ENCODE measurements around the gene MTHFD1. TPM values are rescaled to one million over a fixed set of nuclear protein-coding genes. Genes with fewer than 3 reads are reported as not detected.
A peak's percentile ranks its signal among the peaks of the same experiment; 100 is the strongest.

The MTHFD1 gene
- polyA plus RNA-seq, 3 donors = 11.8 to 21.3 (median 14.3) TPM

DNA sequence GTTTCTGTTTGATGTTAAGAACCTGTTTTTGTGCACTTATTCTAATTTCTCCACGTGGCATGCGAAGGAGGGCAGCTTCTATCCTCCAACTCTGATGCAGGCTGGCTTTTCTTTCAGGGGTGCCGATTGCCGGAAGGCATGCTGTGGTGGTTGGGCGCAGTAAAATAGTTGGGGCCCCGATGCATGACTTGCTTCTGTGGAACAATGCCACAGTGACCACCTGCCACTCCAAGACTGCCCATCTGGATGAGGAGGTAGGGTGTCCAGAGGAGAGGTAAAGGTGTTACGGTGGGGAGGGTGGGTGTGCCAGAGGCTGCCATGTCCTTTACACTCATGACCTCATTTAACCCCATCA lies 29.6 kb downstream of the MTHFD1 start:
- 100% methylated on average over 2 of the region's 7 CpGs for WGBS (ENCODE audit: insufficient coverage)
- Histone ChIP-seq H3K27me3 (ENCODE audit: control insufficient read depth in 2 of 2, insufficient read depth in 2 of 2, low read length in 2 of 2) (no peaks in the 10 kb centered on the region), H3K4me1 (ENCODE audit: control insufficient read depth in 1 of 2, insufficient read depth in 2 of 2, low read length in 2 of 2) (no peaks in the 10 kb centered on the region), H4K20me1 (ENCODE audit: insufficient read depth, low read length) (no peaks in the 10 kb centered on the region), H2AFZ (ENCODE audit: insufficient read depth, low read depth, low read length, poor library complexity, severe bottlenecking) (no peak overlapping the region), H3K9ac (ENCODE audit: insufficient read depth, low read length, poor library complexity, severe bottlenecking) (no peak overlapping the region), H3K27ac (ENCODE audit: low read depth in 1 of 2, low read length in 2 of 2) (no peak overlapping the region), H3K4me3 (replicated peaks in 1 of 3; ENCODE audit: low read depth in 2 of 3, low read length in 3 of 3) (no peak overlapping the region), H3K36me3 (replicated peaks in 1 of 2; ENCODE audit: control insufficient read depth in 1 of 2, insufficient read depth in 2 of 2, low read length in 2 of 2) (peaks cover 48 to 83% of the 10 kb centered on the region in 2 donors), H3K79me2 (ENCODE audit: insufficient read depth, low read length) (no peaks in the 10 kb centered on the region), H3K9me3 (replicated peaks in 1 of 2; ENCODE audit: control insufficient read depth in 1 of 2, insufficient read depth in 1 of 2, low read length in 2 of 2) (no peaks in the 10 kb centered on the region), H3K4me2 (replicated peaks; ENCODE audit: extremely low read depth, low read length, poor library complexity, severe bottlenecking) (no peak overlapping the region)
- no peak for DNase-seq
- H3K4me1 Mint-ChIP-seq = no peaks in the 10 kb centered on the region
- TF ChIP-seq, protein P1, sequence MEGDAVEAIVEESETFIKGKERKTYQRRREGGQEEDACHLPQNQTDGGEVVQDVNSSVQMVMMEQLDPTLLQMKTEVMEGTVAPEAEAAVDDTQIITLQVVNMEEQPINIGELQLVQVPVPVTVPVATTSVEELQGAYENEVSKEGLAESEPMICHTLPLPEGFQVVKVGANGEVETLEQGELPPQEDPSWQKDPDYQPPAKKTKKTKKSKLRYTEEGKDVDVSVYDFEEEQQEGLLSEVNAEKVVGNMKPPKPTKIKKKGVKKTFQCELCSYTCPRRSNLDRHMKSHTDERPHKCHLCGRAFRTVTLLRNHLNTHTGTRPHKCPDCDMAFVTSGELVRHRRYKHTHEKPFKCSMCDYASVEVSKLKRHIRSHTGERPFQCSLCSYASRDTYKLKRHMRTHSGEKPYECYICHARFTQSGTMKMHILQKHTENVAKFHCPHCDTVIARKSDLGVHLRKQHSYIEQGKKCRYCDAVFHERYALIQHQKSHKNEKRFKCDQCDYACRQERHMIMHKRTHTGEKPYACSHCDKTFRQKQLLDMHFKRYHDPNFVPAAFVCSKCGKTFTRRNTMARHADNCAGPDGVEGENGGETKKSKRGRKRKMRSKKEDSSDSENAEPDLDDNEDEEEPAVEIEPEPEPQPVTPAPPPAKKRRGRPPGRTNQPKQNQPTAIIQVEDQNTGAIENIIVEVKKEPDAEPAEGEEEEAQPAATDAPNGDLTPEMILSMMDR (IDR thresholded peaks at IDR 0.05) = no peak
- H3K27me3 Mint-ChIP-seq (ENCODE audit: low read depth in 3 of 3) = peaks cover 0 to 2% (median 0%) of the 10 kb centered on the region in 3 donors
- peaks cover 78 to 84% of the 10 kb centered on the region in 2 donors for H3K36me3 Mint-ChIP-seq
- no peak overlapping the region for H3K4me3 Mint-ChIP-seq
- H3K9me3 Mint-ChIP-seq = no peaks in the 10 kb centered on the region
- intact Hi-C loops (cut with micrococcal nuclease) = no loop called here
- H3K27ac Mint-ChIP-seq = peak overlapping the region in 1 of 7 donors; percentile 2

DNA sequence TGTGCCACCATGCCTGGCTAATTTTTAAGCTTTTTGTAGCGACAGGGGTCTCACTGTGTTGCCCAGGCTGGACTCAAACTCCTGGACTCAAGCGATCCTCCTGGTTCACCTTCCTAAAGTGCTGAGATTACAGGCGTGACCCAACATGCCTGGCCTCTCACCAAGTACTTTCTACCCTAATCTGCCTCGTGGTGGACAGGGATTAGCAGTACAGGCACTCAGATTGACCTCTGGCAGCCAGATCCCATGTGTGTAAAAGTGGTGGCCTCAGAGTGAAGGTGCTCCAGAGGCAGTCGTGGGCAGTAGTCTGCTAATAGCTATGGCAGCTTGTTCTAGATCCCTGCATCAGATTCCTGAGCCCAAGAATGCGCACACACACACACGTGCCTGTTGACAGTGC lies 30.9 kb downstream of the MTHFD1 start:
- Mint-ChIP-seq H3K9me3 (peaks cover 0 to 5% (median 0%) of the 10 kb centered on the region in 7 donors), H3K27ac (peak overlapping the region in 1 of 7 donors; percentile 66), H3K36me3 (peaks cover 81 to 90% of the 10 kb centered on the region in 2 donors), H3K27me3 (ENCODE audit: low read depth in 3 of 3) (peaks cover 0 to 2% (median 0%) of the 10 kb centered on the region in 3 donors), H3K4me3 (no peak overlapping the region), H3K4me1 (no peaks in the 10 kb centered on the region)
- H4K20me1 ChIP-seq (ENCODE audit: insufficient read depth, low read length) = no peaks in the 10 kb centered on the region
- no peak overlapping the region for H2AFZ ChIP-seq (ENCODE audit: insufficient read depth, low read depth, low read length, poor library complexity, severe bottlenecking)
- WGBS (ENCODE audit: insufficient coverage) = 95% methylated on average over 3 of the region's 7 CpGs
- H3K4me1 ChIP-seq (ENCODE audit: control insufficient read depth in 1 of 2, insufficient read depth in 2 of 2, low read length in 2 of 2) = no peaks in the 10 kb centered on the region
- H3K27me3 ChIP-seq (ENCODE audit: control insufficient read depth in 2 of 2, insufficient read depth in 2 of 2, low read length in 2 of 2) = no peaks in the 10 kb centered on the region
- H3K79me2 ChIP-seq (ENCODE audit: insufficient read depth, low read length) = no peaks in the 10 kb centered on the region
- H3K36me3 ChIP-seq (replicated peaks in 1 of 2; ENCODE audit: control insufficient read depth in 1 of 2, insufficient read depth in 2 of 2, low read length in 2 of 2) = peaks cover 44 to 80% of the 10 kb centered on the region in 2 donors
- no peak overlapping the region for H3K4me3 ChIP-seq (replicated peaks in 1 of 3; ENCODE audit: low read depth in 2 of 3, low read length in 3 of 3)
- no peak overlapping the region for H3K4me2 ChIP-seq (replicated peaks; ENCODE audit: extremely low read depth, low read length, poor library complexity, severe bottlenecking)
- no peak overlapping the region for H3K9ac ChIP-seq (ENCODE audit: insufficient read depth, low read length, poor library complexity, severe bottlenecking)
- intact Hi-C loops (cut with micrococcal nuclease) = no loop called here
- TF ChIP-seq, protein P1 (IDR thresholded peaks at IDR 0.05) = no peak
- H3K9me3 ChIP-seq (replicated peaks in 1 of 2; ENCODE audit: control insufficient read depth in 1 of 2, insufficient read depth in 1 of 2, low read length in 2 of 2) = no peaks in the 10 kb centered on the region
- DNase-seq = no peak
- H3K27ac ChIP-seq (ENCODE audit: low read depth in 1 of 2, low read length in 2 of 2) = no peak overlapping the region

Measured in CD14-positive monocyte (primary cell).